ENCODE results near the gene SPR. TPM values are rescaled to one million over a fixed set of nuclear protein-coding genes. Genes with fewer than 3 reads are reported as not detected.
"Not testable (repeated sequence)": the region's sequence is repeated elsewhere in the genome, so short reads cannot be mapped to it uniquely, and the experiment has no call there.

The SPR gene
- total RNA-seq, 1 donor from 2014 or later, result 10.9 TPM

- no peak overlapping the region for H3K4me3 Mint-ChIP-seq
- no peaks in the 10 kb centered on the region for H3K36me3 Mint-ChIP-seq (ENCODE audit: low read depth)
- H3K9me3 Mint-ChIP-seq, result no peaks in the 10 kb centered on the region
- peak; percentile 16 for DNase-seq (ENCODE audit: low spot score)
- peaks cover 23% of the 10 kb centered on the region for H3K27me3 Mint-ChIP-seq (ENCODE audit: insufficient read depth)
- intact Hi-C loops (cut with micrococcal nuclease), result loop anchor here (2.0 kb wide), 1 partner anchor 23 kb away; the partner anchor contains the start of gene EMX1
- no peaks in the 10 kb centered on the region for H3K4me1 Mint-ChIP-seq (ENCODE audit: low read depth)
- no peak overlapping the region for H3K27ac Mint-ChIP-seq
Measured at GRCh38 chr2:72893594-72894319, 6.5 kb downstream of the SPR start.

GRCh38 chr2:72894514-72894913, 7.3 kb downstream of the SPR start:
- H3K36me3 Mint-ChIP-seq (ENCODE audit: low read depth), result no peaks in the 10 kb centered on the region
- H3K27ac Mint-ChIP-seq, result no peak overlapping the region
- H3K9me3 Mint-ChIP-seq, result no peaks in the 10 kb centered on the region
- H3K4me1 Mint-ChIP-seq (ENCODE audit: low read depth), result no peaks in the 10 kb centered on the region
- H3K27me3 Mint-ChIP-seq (ENCODE audit: insufficient read depth), result peaks cover 22% of the 10 kb centered on the region
- intact Hi-C loops (cut with micrococcal nuclease), result no loop called here
- H3K4me3 Mint-ChIP-seq, result no peak overlapping the region
- DNase-seq (ENCODE audit: low spot score), result no peak

GRCh38 chr2:72895154-72895553, 7.9 kb downstream of the SPR start:
- Mint-ChIP-seq H3K27me3 (ENCODE audit: insufficient read depth) (peaks cover 18% of the 10 kb centered on the region), H3K27ac (no peak overlapping the region), H3K36me3 (ENCODE audit: low read depth) (no peaks in the 10 kb centered on the region), H3K4me1 (ENCODE audit: low read depth) (no peaks in the 10 kb centered on the region), H3K4me3 (no peak overlapping the region), H3K9me3 (no peaks in the 10 kb centered on the region)
- no peak for DNase-seq (ENCODE audit: low spot score)
- intact Hi-C loops (cut with micrococcal nuclease), result no loop called here

- DNase-seq (ENCODE audit: low spot score), result no peak
- H3K27me3 Mint-ChIP-seq (ENCODE audit: insufficient read depth), result peaks cover 23% of the 10 kb centered on the region
- H3K4me3 Mint-ChIP-seq, result no peak overlapping the region
- intact Hi-C loops (cut with micrococcal nuclease), result no loop called here
- no peak overlapping the region for H3K27ac Mint-ChIP-seq
- no peaks in the 10 kb centered on the region for H3K4me1 Mint-ChIP-seq (ENCODE audit: low read depth)
- no peaks in the 10 kb centered on the region for H3K36me3 Mint-ChIP-seq (ENCODE audit: low read depth)
- H3K9me3 Mint-ChIP-seq, result no peaks in the 10 kb centered on the region
Measured at GRCh38 chr2:72895759-72896281, 8.6 kb downstream of the SPR start.

DNA sequence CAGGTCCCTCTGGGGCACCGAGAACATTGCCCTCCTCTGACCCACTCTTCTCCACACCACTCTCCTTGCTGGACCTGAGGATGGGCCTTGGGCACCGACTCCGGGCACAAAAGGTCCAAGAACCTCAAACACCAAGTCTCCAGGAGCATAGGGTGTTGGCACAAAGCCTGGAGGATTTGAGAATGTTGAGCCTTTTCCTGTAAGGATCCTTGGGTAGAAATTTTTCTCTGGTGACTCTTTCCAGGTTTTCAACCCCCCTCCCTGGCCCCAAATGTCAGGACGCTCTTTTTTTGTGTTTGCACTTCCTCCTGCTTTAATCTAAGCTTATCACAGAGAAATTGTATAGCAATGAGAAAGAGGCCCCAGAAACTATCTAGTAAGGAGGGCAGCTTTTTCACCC, 9.2 kb downstream of the SPR start:
- no peaks in the 10 kb centered on the region for H3K36me3 Mint-ChIP-seq (ENCODE audit: low read depth)
- H3K27ac Mint-ChIP-seq, result no peak overlapping the region
- no peaks in the 10 kb centered on the region for H3K9me3 Mint-ChIP-seq
- H3K4me3 Mint-ChIP-seq, result no peak overlapping the region
- intact Hi-C loops (cut with micrococcal nuclease), result no loop called here
- no peak for DNase-seq (ENCODE audit: low spot score)
- no peaks in the 10 kb centered on the region for H3K4me1 Mint-ChIP-seq (ENCODE audit: low read depth)
- peaks cover 30% of the 10 kb centered on the region for H3K27me3 Mint-ChIP-seq (ENCODE audit: insufficient read depth)

GRCh38 chr2:72897785-72898584, 10.8 kb downstream of the SPR start:
- peaks cover 36% of the 10 kb centered on the region for H3K27me3 Mint-ChIP-seq (ENCODE audit: insufficient read depth)
- intact Hi-C loops (cut with micrococcal nuclease), result no loop called here
- no peak overlapping the region for H3K4me3 Mint-ChIP-seq

GRCh38 chr2:72898585-72898906, 11.3 kb downstream of the SPR start:
- no peak for DNase-seq (ENCODE audit: low spot score)
- intact Hi-C loops (cut with micrococcal nuclease), result no loop called here
- no peak overlapping the region for H3K27ac Mint-ChIP-seq
- peaks cover 40% of the 10 kb centered on the region for H3K27me3 Mint-ChIP-seq (ENCODE audit: insufficient read depth)
- no peak overlapping the region for H3K4me3 Mint-ChIP-seq
- no peaks in the 10 kb centered on the region for H3K36me3 Mint-ChIP-seq (ENCODE audit: low read depth)
- H3K4me1 Mint-ChIP-seq (ENCODE audit: low read depth), result no peaks in the 10 kb centered on the region
- H3K9me3 Mint-ChIP-seq, result no peaks in the 10 kb centered on the region

More at GRCh38 chr2:72897785-72898584, 10.8 kb downstream of the SPR start:
- Mint-ChIP-seq H3K27ac (no peak overlapping the region), H3K9me3 (no peaks in the 10 kb centered on the region), H3K4me1 (ENCODE audit: low read depth) (no peaks in the 10 kb centered on the region), H3K36me3 (ENCODE audit: low read depth) (no peaks in the 10 kb centered on the region)
- DNase-seq (ENCODE audit: low spot score), result no peak

DNA sequence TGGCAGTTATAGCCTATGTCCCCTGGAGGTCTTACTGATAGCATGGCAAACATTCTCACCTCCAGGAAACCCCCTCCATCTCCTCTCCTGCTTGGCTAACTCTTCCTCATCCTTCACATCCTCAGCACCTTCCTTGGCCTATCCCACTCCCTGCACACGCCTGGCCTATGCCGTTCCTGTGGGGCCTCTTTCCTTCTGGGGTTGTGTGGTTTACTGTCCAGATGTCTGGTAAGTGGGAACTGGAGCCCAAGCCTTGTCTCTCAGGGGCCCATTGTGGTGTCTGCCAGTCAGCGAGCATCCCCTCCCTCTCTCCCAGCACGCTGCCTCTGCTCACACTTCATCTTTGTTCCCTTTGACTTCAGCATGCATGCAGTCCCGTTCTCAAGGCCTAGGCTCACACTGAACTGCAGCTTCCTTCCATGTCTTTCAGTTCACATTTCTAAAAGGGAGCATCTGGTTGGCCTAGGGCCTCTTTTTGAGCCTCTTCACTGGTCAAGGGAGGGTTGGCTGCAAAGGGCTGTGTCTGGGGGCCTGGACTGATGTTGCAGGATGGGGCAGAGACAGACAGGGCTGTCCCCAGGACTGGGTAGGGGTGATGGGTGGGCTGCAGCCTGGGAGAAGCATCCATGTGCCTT, 13.1 kb downstream of the SPR start:
- Mint-ChIP-seq H3K27me3 (ENCODE audit: insufficient read depth) (peaks cover 44% of the 10 kb centered on the region), H3K27ac (no peak overlapping the region), H3K9me3 (no peaks in the 10 kb centered on the region)

DNA sequence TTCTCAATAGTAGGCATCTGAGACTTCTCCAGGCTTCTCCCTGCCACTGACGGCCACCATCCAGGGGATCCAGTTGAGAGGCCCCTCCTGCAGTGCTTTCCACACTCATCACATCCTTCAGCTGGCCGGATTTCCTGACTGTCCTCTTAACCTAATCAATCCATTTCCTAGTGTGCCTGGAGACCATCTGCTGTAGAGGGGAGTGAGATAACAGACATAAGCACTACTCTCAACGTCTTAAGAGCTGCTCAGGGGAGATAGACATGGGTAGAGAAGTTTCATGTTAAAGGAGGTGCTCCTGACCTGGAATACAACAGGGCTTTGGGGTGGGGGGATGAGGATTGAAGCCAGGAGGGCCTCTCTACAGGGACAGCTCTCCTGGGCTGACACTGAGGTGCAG, 14.2 kb downstream of the SPR start:
- Mint-ChIP-seq H3K9me3 (no peaks in the 10 kb centered on the region), H3K4me3 (no peak overlapping the region), H3K27me3 (ENCODE audit: insufficient read depth) (peaks cover 41% of the 10 kb centered on the region), H3K4me1 (ENCODE audit: low read depth) (no peaks in the 10 kb centered on the region), H3K36me3 (ENCODE audit: low read depth) (no peaks in the 10 kb centered on the region), H3K27ac (no peak overlapping the region)
- intact Hi-C loops (cut with micrococcal nuclease), result no loop called here
- DNase-seq (ENCODE audit: low spot score), result no peak

More for the DNA sequence above, 13.1 kb downstream of the SPR start:
- Mint-ChIP-seq H3K36me3 (ENCODE audit: low read depth) (no peaks in the 10 kb centered on the region), H3K4me1 (ENCODE audit: low read depth) (no peaks in the 10 kb centered on the region), H3K4me3 (no peak overlapping the region)
- intact Hi-C loops (cut with micrococcal nuclease), result no loop called here
- DNase-seq (ENCODE audit: low spot score), result no peak

GRCh38 chr2:72907369-72907768, 20.2 kb downstream of the SPR start:
- H3K9me3 Mint-ChIP-seq; H3K36me3 Mint-ChIP-seq (ENCODE audit: low read depth); H3K4me3 Mint-ChIP-seq; DNase-seq (ENCODE audit: low spot score); H3K27ac Mint-ChIP-seq; H3K4me1 Mint-ChIP-seq (ENCODE audit: low read depth); intact Hi-C loops (cut with micrococcal nuclease): not testable (repeated sequence)
- H3K27me3 Mint-ChIP-seq (ENCODE audit: insufficient read depth), result peaks cover 58% of the 10 kb centered on the region

- peaks cover 61% of the 10 kb centered on the region for H3K27me3 Mint-ChIP-seq (ENCODE audit: insufficient read depth)
Measured at GRCh38 chr2:72908741-72909140, 21.5 kb downstream of the SPR start.

GRCh38 chr2:72911256-72911655, 24.0 kb downstream of the SPR start:
- Mint-ChIP-seq H3K9me3 (no peaks in the 10 kb centered on the region), H3K27me3 (ENCODE audit: insufficient read depth) (peaks cover 75% of the 10 kb centered on the region), H3K4me1 (ENCODE audit: low read depth) (peaks cover 18% of the 10 kb centered on the region), H3K27ac (no peak overlapping the region), H3K4me3 (no peak overlapping the region), H3K36me3 (ENCODE audit: low read depth) (no peaks in the 10 kb centered on the region)
- no peak for DNase-seq (ENCODE audit: low spot score)
- intact Hi-C loops (cut with micrococcal nuclease), result loop anchor here (10.0 kb wide), 1 partner anchor 384 kb away; the partner anchor contains the start of gene EGR4

More at GRCh38 chr2:72908741-72909140, 21.5 kb downstream of the SPR start:
- intact Hi-C loops (cut with micrococcal nuclease), result no loop called here
- Mint-ChIP-seq H3K9me3 (no peaks in the 10 kb centered on the region), H3K36me3 (ENCODE audit: low read depth) (no peaks in the 10 kb centered on the region), H3K4me3 (no peak overlapping the region), H3K27ac (no peak overlapping the region), H3K4me1 (ENCODE audit: low read depth) (no peaks in the 10 kb centered on the region)
- no peak for DNase-seq (ENCODE audit: low spot score)

Data from activated T-helper 1 cell treated with anti-CD3 and anti-CD28 coated beads, Interleukin-12 subunit alpha, Interleukin-12 subunit beta, Interleukin-2, Interleukin-4 antibody, amounts not matched to agents 30 ng/mL and 10 ng/mL and 1 ng/mL, durations not matched to agents 14 hours and 24 hours and 36 hours (primary cell).